IMR-90 (cell line): ENCODE data around the gene PKD1. TPM values are rescaled to one million over a fixed set of nuclear protein-coding genes. Genes with fewer than 3 reads are reported as not detected.
"Not testable (repeated sequence)": the region's sequence is repeated elsewhere in the genome, so short reads cannot be mapped to it uniquely, and the experiment has no call there.

Source experiments
- ATAC-seq: fragments of 200-7000 bp; cut with Tn5 transposase; 2 replicates; pipeline ENCODE4 v1.9.1; 2020; ENCODE audit warnings: low read depth, mild to moderate bottlenecking, moderate library complexity
- Bru-seq: library from RNA; stranded (reverse); fragments of 400-500 nt; gene quantifications from one replicate; lab custom pipeline; 2021; lab: Mats Ljungman, UMichigan
- BruChase-seq, 2 experiments: library from RNA; stranded (reverse); fragments of 400-500 nt; gene quantifications; one replicate each; lab custom pipeline; 2021; lab: Mats Ljungman, UMichigan
- BruUV-seq: library from RNA; stranded (reverse); fragments of 400-500 nt; replicated peaks from 2 replicates; lab custom pipeline; 2021; lab: Mats Ljungman, UMichigan
- CTCF ChIA-PET: fragments of 300-600 bp; formaldehyde crosslinking; extraction: SDS; loops from one replicate; lab custom pipeline; 2021; ENCODE audit warnings: antibody characterized with exemption; lab: Yijun Ruan, JAX
- POLR2A ChIA-PET: fragments of 300-600 bp; sonication (Branson Sonifier 250); formaldehyde crosslinking; loops from one replicate; lab custom pipeline; 2022; ENCODE audit warnings: antibody characterized with exemption; ENCODE audit not compliant: unreplicated experiment; lab: Charles Lee
- DNase-seq: peaks from one replicate; pipeline ENCODE4 v3.0.0; 2013
- H2AFZ ChIP-seq: replicated peaks from 2 replicates; pipeline ENCODE3; 2013; ENCODE audit warnings: low read length, mild to moderate bottlenecking; ENCODE audit not compliant: poor library complexity
- H2AK5ac ChIP-seq: 2 replicates; pipeline ENCODE4 v1.6.1; 2013; ENCODE audit warnings: low read depth, low read length, inconsistent platforms
- H2AK9ac ChIP-seq: replicated peaks from 2 replicates; pipeline ENCODE3; 2013; ENCODE audit warnings: mild to moderate bottlenecking, low read depth, low read length, moderate library complexity; ENCODE audit not compliant: poor library complexity
- H2BK120ac ChIP-seq: 2 replicates; pipeline ENCODE4 v1.6.1; 2013; ENCODE audit warnings: low read depth, low read length, inconsistent platforms
- H2BK15ac ChIP-seq: 3 replicates; pipeline ENCODE4 v1.6.1; 2013; ENCODE audit warnings: low read depth, low read length, inconsistent platforms
- H2BK20ac ChIP-seq: 2 replicates; pipeline ENCODE4 v1.6.1; 2013; ENCODE audit warnings: low read depth, mild to moderate bottlenecking, inconsistent platforms, low read length, moderate library complexity
- H2BK5ac ChIP-seq: 2 replicates; pipeline ENCODE4 v1.6.1; 2013; ENCODE audit warnings: mild to moderate bottlenecking, low read depth, low read length, inconsistent platforms; ENCODE audit not compliant: poor library complexity, severe bottlenecking
- H3K14ac ChIP-seq: replicated peaks from 2 replicates; pipeline ENCODE4 v1.6.1; 2013; ENCODE audit warnings: low read depth, low read length, inconsistent platforms
- H3K18ac ChIP-seq: 2 replicates; pipeline ENCODE4 v1.6.1; 2013; ENCODE audit warnings: low read depth, low read length, control low read depth
- H3K23ac ChIP-seq: 2 replicates; pipeline ENCODE4 v1.6.1; 2013; ENCODE audit warnings: low read depth, low read length, inconsistent platforms
- H3K27ac ChIP-seq: 2 replicates; pipeline ENCODE4 v1.5.1; 2013; ENCODE audit warnings: mild to moderate bottlenecking, control low read depth, low read length; ENCODE audit not compliant: insufficient read depth
- H3K27me3 ChIP-seq: 2 replicates; pipeline ENCODE4 v1.6.1; 2013; ENCODE audit warnings: low read length; ENCODE audit not compliant: control insufficient read depth, insufficient read depth
- H3K36me3 ChIP-seq: 2 replicates; pipeline ENCODE4 v1.6.1; 2013; ENCODE audit warnings: low read length, mixed read lengths; ENCODE audit not compliant: control insufficient read depth, insufficient read depth
- H3K4ac ChIP-seq: 2 replicates; pipeline ENCODE4 v1.6.1; 2013; ENCODE audit warnings: low read depth, low read length, inconsistent platforms
- H3K4me1 ChIP-seq: 2 replicates; pipeline ENCODE4 v1.6.1; 2013; ENCODE audit warnings: low read length, mixed read lengths; ENCODE audit not compliant: control insufficient read depth, insufficient read depth
- H3K4me2 ChIP-seq: 2 replicates; pipeline ENCODE4 v1.6.1; 2013; ENCODE audit warnings: low read depth, mild to moderate bottlenecking, control low read depth, low read length, moderate library complexity
- H3K4me3 ChIP-seq: 2 replicates; pipeline ENCODE4 v1.5.1; 2013; ENCODE audit warnings: low read depth, mild to moderate bottlenecking, control low read depth, low read length, moderate library complexity; ENCODE audit not compliant: insufficient read depth
- H3K56ac ChIP-seq: 2 replicates; pipeline ENCODE4 v1.6.1; 2013; ENCODE audit warnings: low read length, inconsistent platforms; ENCODE audit not compliant: insufficient read depth; ENCODE audit errors: extremely low read depth
- H3K79me1 ChIP-seq, 2 experiments: 2 replicates each; pipeline ENCODE4 v1.6.1; 2013; ENCODE audit warnings: low read length in 2 of 2, inconsistent platforms in 1 of 2, low read depth in 1 of 2
- H3K9ac ChIP-seq: 2 replicates; pipeline ENCODE4 v1.6.1; 2013; ENCODE audit warnings: low read depth, low read length, control low read depth
- H3K9me1 ChIP-seq: 2 replicates; pipeline ENCODE4 v1.6.1; 2013; ENCODE audit warnings: low read length, inconsistent platforms; ENCODE audit not compliant: insufficient read depth
- H3K9me3 ChIP-seq: 2 replicates; pipeline ENCODE4 v1.6.1; 2013; ENCODE audit warnings: low read length; ENCODE audit not compliant: control insufficient read depth, insufficient read depth
- H4K20me1 ChIP-seq: 2 replicates; pipeline ENCODE4 v1.6.1; 2013; ENCODE audit warnings: low read length, inconsistent platforms; ENCODE audit not compliant: insufficient read depth
- H4K5ac ChIP-seq: 2 replicates; pipeline ENCODE4 v1.6.1; 2013; ENCODE audit warnings: mild to moderate bottlenecking, low read depth, low read length, control low read depth
- H4K8ac ChIP-seq, 2 experiments: 2 replicates each; pipeline ENCODE4 v1.6.1; 2013; ENCODE audit warnings: low read depth in 2 of 2, low read length in 2 of 2, control low read depth in 1 of 2, inconsistent platforms in 1 of 2
- H4K91ac ChIP-seq: 2 replicates; pipeline ENCODE4 v1.6.1; 2013; ENCODE audit warnings: low read depth, low read length, inconsistent platforms; ENCODE audit not compliant: insufficient read depth
- BHLHE40 ChIP-seq: fragments of 150-350 bp; IDR thresholded peaks from 2 replicates; pipeline ENCODE4 v1.6.1; 2016; ENCODE audit warnings: mild to moderate bottlenecking, low read depth, low read length
- MAZ ChIP-seq: IDR thresholded peaks from 2 replicates; pipeline ENCODE4 v1.6.1; 2012; ENCODE audit warnings: low read depth, mild to moderate bottlenecking, low read length, improper control_type of control experiment, moderate library complexity, borderline replicate concordance
- WGBS, 2 experiments: methylation state at CpG; one replicate each; pipeline versions ENCODE4 v1.1.5 to v1.1.7; 2013; ENCODE audit warnings: missing lambda C conversion rate in 2 of 2; ENCODE audit not compliant: insufficient read length in 1 of 2; ENCODE audit errors: extremely low coverage in 2 of 2; 5-methylcytosine and 5-hydroxymethylcytosine counted together
- dilution Hi-C: fragments of 300-500 bp; cut with HindIII; formaldehyde crosslinking; loops from one replicate; pipeline ENCODE4 v1.14.3; 2018; ENCODE audit warnings: low sequenced_read_pairs; ENCODE audit not compliant: unreplicated experiment
- in situ Hi-C: fragments of 300-500 bp; cut with MboI; formaldehyde crosslinking; loops from 3 replicates; pipeline ENCODE4 v1.14.3; 2019; ENCODE audit warnings: low sequenced_read_pairs, inconsistent platforms, mixed read lengths
- intact Hi-C: fragments of 100-400 bp; cut with micrococcal nuclease; formaldehyde crosslinking; loops from 2 replicates; pipeline ENCODE4 v1.10.0; 2022
- long read RNA-seq: library from polyadenylated mRNA; unstranded; transcript quantifications from one replicate; pipeline ENCODE4 v2.0.0, GENCODE V29; 2021; ENCODE audit not compliant: unreplicated experiment
- polyA plus RNA-seq, 3 experiments: library from polyadenylated mRNA; depleted of rRNA; stranded (reverse); fragments of >200 nt; gene quantifications; 2 replicates each; pipeline ENCODE4 v1.2.3, GENCODE V29; 2012; ENCODE audit warnings: low replicate concordance in 1 of 3
- total RNA-seq: library from RNA; depleted of rRNA; stranded (reverse); fragments of >200 nt; gene quantifications from 2 replicates; pipeline ENCODE4 v1.2.3, GENCODE V29; 2012; rRNA removed

The PKD1 gene
- 7.9 and 15.6 TPM in 2 replicates for total RNA-seq
- polyA plus RNA-seq (2012; rRNA removed), result 97.3 and 118 TPM in 2 replicates
- 53.6 and 146 TPM in 2 replicates for polyA plus RNA-seq (2012; cell fraction: cytosol; rRNA removed)
- 423 and 1,655 TPM in 2 replicates for polyA plus RNA-seq (2012; cell fraction: nucleus; rRNA removed; ENCODE audit: low replicate concordance)
- Bru-seq, nascent RNA, result percentile 73 among the genes with signal in this experiment
- percentile 90 among the genes with signal in this experiment for BruChase-seq, experiment 1, labeled RNA remaining after a 6-hour chase
- percentile 90 among the genes with signal in this experiment for BruChase-seq, experiment 2, labeled RNA remaining after a 2-hour chase
- long read RNA-seq, partial matches to known transcripts, result 12 of 32 reads
- long read RNA-seq, other reads (novel, unspliced or antisense), result 19 of 32 reads

- H3K9me3 ChIP-seq, intact Hi-C loops, H3K27me3 ChIP-seq, H2BK15ac ChIP-seq, H2AK9ac ChIP-seq, H2BK20ac ChIP-seq, in situ Hi-C loops, dilution Hi-C loops, H3K18ac ChIP-seq, H4K20me1 ChIP-seq, H2BK120ac ChIP-seq, H3K9me1 ChIP-seq, CTCF ChIA-PET, H3K36me3 ChIP-seq, BruUV-seq, H3K56ac ChIP-seq, H3K23ac ChIP-seq, H3K79me1 ChIP-seq, H3K4me1 ChIP-seq: not testable (repeated sequence)
- Histone ChIP-seq H2AK5ac (peak within 1 kb of the TSS; percentile 75), H3K9ac (peak within 1 kb of the TSS; percentile 88), H4K8ac (peak within 1 kb of the TSS; percentile 78 to 86; a peak in 3 of 4 replicates), H3K4me2 (peak within 1 kb of the TSS; percentile 75), H2BK5ac (peak within 1 kb of the TSS; percentile 69), H3K14ac (peak within 1 kb of the TSS; percentile 71), H2AFZ (peak within 1 kb of the TSS; percentile 87), H4K5ac (peak within 1 kb of the TSS; percentile 64; the same call in 1 of the 2 replicates), H3K4ac (peak within 1 kb of the TSS; percentile 89), H4K91ac (peak within 1 kb of the TSS; percentile 81; the same call in 1 of the 2 replicates), H3K4me3 (peak within 1 kb of the TSS; percentile 86), H3K27ac (peak within 1 kb of the TSS; percentile 91)
- POLR2A ChIA-PET, result interaction anchor here (0.6 kb wide), 1 partner anchor 11 kb away, joined by 3 read pairs; no protein-coding TSS in a partner anchor
- DNase-seq (peak; percentile 94), ATAC-seq (peak; percentile 89)
- WGBS, 2 experiments, result no CpG with 5 or more reads among the region's 81 CpGs
- TF ChIP-seq BHLHE40 (peak; percentile 75), MAZ (peak; percentile 55; the same call in 1 of the 2 replicates)
Measured at GRCh38 chr16:2135770-2136490, at the start of gene PKD1. PKD1 (minus strand) TSS chr16:2135898; CDS start chr16:2135689, 209 bp downstream.
